ENCODE results near the gene CNR2. TPM values are rescaled to one million over a fixed set of nuclear protein-coding genes. Genes with fewer than 3 reads are reported as not detected.
A peak's percentile ranks its signal among the peaks of the same experiment; 100 is the strongest.

Gene CNR2
- total and polyA plus RNA-seq, 10 donors, result 15.0 to 26.6 (median 19.9) TPM

DNA sequence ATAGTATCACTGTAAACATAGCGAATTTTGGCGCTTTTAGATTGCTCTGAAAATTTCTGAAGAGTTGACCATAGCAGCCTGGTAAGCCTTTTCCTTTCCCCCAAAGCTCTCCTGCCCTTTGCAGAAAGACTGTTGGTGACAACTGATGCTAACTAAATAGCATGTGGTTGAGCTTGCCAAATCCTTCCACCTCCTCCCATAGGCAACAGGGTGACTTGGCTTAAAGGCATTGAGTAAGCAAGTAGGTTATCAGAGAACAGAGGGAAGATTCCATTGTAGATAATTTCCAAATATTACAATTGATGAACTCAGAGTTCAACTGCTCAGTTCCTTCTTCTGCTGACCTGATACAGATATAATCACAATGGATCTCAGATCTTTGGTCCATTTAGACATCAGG lies 68.0 kb downstream of the CNR2 start:
- TF ChIP-seq, protein P1, sequence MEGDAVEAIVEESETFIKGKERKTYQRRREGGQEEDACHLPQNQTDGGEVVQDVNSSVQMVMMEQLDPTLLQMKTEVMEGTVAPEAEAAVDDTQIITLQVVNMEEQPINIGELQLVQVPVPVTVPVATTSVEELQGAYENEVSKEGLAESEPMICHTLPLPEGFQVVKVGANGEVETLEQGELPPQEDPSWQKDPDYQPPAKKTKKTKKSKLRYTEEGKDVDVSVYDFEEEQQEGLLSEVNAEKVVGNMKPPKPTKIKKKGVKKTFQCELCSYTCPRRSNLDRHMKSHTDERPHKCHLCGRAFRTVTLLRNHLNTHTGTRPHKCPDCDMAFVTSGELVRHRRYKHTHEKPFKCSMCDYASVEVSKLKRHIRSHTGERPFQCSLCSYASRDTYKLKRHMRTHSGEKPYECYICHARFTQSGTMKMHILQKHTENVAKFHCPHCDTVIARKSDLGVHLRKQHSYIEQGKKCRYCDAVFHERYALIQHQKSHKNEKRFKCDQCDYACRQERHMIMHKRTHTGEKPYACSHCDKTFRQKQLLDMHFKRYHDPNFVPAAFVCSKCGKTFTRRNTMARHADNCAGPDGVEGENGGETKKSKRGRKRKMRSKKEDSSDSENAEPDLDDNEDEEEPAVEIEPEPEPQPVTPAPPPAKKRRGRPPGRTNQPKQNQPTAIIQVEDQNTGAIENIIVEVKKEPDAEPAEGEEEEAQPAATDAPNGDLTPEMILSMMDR (IDR thresholded peaks at IDR 0.05 in 8 of 11, conservative IDR thresholded peaks at IDR 0.05 in 3 of 11), result no peak
- TF ChIP-seq POLR2A (IDR thresholded peaks at IDR 0.05) (no peak), POLR2AphosphoS5 (IDR thresholded peaks at IDR 0.05) (no peak)
- WGBS, 5 donors, result 96 to 100% (median 100%) methylated on average over 2 of the region's 2 CpGs

DNA sequence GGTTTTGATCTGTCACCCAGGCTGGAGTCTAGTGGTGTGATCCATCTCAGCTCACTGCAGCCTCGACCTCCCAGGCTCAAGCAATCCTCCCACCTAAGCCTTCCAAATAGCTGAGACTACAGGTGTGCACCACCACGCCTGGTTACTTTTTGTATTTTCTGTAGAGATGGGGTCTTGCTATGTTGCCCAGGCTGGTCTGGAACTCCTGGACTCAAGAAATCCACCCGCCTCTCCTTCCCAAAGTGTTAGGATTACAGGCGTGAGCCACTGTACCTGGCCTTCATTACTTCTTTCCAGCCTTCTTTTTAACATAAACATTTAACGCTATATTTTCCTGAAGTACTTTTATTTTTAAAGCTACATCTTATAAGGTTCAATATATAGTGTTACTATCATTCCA lies 69.5 kb downstream of the CNR2 start:
- Histone ChIP-seq H3K27ac (no peak overlapping the region), H3K4me3 (no peak overlapping the region), H3K36me3 (peaks cover 2 to 52% (median 33%) of the 10 kb centered on the region in 6 donors), H3K9me3 (peaks cover 0 to 10% (median 8%) of the 10 kb centered on the region in 8 donors), H3K27me3 (replicated peaks in 1 of 7) (no peaks in the 10 kb centered on the region), H3K4me1 (peaks cover 0 to 5% (median 4%) of the 10 kb centered on the region in 6 donors)
- intact Hi-C loops (cut with DNase I; ENCODE audit: low total_unique reads), result no loop called here
- TF ChIP-seq, protein P1 (IDR thresholded peaks at IDR 0.05 in 8 of 11, conservative IDR thresholded peaks at IDR 0.05 in 3 of 11), result no peak
- TF ChIP-seq POLR2A (IDR thresholded peaks at IDR 0.05), result no peak
- no peak for TF ChIP-seq POLR2AphosphoS5 (IDR thresholded peaks at IDR 0.05)
- WGBS, 5 donors, result 89 to 98% (median 92%) methylated on average over 5 of the region's 5 CpGs
- DNase-seq, result no peak

More for the DNA sequence above, 68.0 kb downstream of the CNR2 start:
- Histone ChIP-seq H3K9me3 (peaks cover 0 to 10% (median 8%) of the 10 kb centered on the region in 8 donors), H3K4me3 (no peak overlapping the region), H3K36me3 (peaks cover 2 to 66% (median 34%) of the 10 kb centered on the region in 6 donors), H3K4me1 (no peaks in the 10 kb centered on the region), H3K27me3 (replicated peaks in 1 of 7) (no peaks in the 10 kb centered on the region), H3K27ac (no peak overlapping the region)
- intact Hi-C loops (cut with DNase I; ENCODE audit: low total_unique reads), result no loop called here
- no peak for DNase-seq

DNA sequence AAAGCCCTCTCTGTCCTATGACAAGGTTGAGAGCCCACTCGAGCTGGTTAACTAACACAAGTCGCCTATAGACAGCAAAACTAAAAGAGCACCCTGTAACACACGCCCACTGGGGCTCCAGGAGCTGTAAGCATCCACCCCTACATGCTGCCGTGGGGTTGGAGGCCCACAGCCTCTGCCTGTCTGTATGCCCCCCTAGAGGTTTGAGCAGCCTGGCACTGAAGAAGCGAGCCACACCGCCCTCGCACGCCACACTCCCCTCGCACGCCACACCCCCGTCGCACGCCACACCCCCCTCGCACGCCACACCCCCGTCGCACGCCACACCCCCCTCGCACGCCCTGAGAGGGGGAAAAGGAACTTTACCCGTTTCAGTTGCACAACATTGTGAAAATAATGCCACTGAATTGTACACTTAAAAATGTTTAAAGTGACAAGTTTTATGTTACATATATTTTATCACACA lies 74.7 kb downstream of the CNR2 start:
- intact Hi-C loops (cut with DNase I; ENCODE audit: low total_unique reads), result no loop called here
- Histone ChIP-seq H3K9me3 (no peaks in the 10 kb centered on the region), H3K4me1 (peaks cover 5 to 15% (median 12%) of the 10 kb centered on the region in 6 donors), H3K4me3 (peak overlapping the region in 6 of 8 donors; percentile 14 to 63 (median 32)), H3K27me3 (replicated peaks in 1 of 7) (peaks cover 0 to 5% (median 0%) of the 10 kb centered on the region in 7 donors), H3K27ac (peak overlapping the region in 2 of 8 donors; percentile 15 to 43), H3K36me3 (no peaks in the 10 kb centered on the region)
- 0 to 1% (median 0%) methylated on average over 7 to 21 of the region's 21 CpGs for WGBS, 5 donors
- TF ChIP-seq POLR2AphosphoS5 (IDR thresholded peaks at IDR 0.05), result peak; percentile 17 to 33 (median 28)
- TF ChIP-seq, protein P1 (IDR thresholded peaks at IDR 0.05 in 8 of 11, conservative IDR thresholded peaks at IDR 0.05 in 3 of 11), result no peak
- TF ChIP-seq POLR2A (IDR thresholded peaks at IDR 0.05), result no peak
- DNase-seq, result peak; percentile 93

DNA sequence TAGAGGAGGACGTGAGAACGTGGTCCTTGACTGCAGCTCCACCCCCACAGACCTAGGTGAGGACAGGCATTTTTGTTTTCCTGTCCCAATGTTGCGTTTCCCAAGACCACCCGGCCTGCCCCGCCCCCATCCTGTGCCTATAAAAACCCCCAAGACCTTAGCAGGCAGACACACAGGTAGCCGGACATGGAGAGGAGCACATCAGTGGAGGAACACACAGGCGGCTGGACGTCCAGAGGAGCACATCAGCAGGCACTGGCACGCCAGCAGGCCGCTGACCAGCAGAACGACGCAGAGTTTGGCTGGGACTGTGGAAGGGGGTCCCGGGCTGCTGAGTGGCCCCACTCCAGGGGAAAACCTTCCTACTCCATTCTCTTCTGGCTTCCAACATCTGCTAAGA lies 75.3 kb downstream of the CNR2 start:
- peak overlapping the region in 2 of 8 donors; percentile 9 to 15 for H3K27ac ChIP-seq
- H3K9me3 ChIP-seq, result no peaks in the 10 kb centered on the region
- TF ChIP-seq POLR2A (IDR thresholded peaks at IDR 0.05), result no peak
- no peak for TF ChIP-seq POLR2AphosphoS5 (IDR thresholded peaks at IDR 0.05)
- TF ChIP-seq, protein P1 (IDR thresholded peaks at IDR 0.05 in 8 of 11, conservative IDR thresholded peaks at IDR 0.05 in 3 of 11), result no peak
- H3K36me3 ChIP-seq, result no peaks in the 10 kb centered on the region
- H3K4me3 ChIP-seq, result peak overlapping the region in 6 of 8 donors; percentile 14 to 63 (median 32)
- H3K27me3 ChIP-seq (replicated peaks in 1 of 7), result peaks cover 0 to 5% (median 0%) of the 10 kb centered on the region in 7 donors
- DNase-seq, result peak; percentile 76
- WGBS, 5 donors, result 28 to 40% (median 34%) methylated on average over 8 to 13 of the region's 13 CpGs
- intact Hi-C loops (cut with DNase I; ENCODE audit: low total_unique reads), result no loop called here
- H3K4me1 ChIP-seq, result peaks cover 5 to 15% (median 12%) of the 10 kb centered on the region in 6 donors
